ENCODE data around the gene POLR2B.

Gene POLR2B

DNA sequence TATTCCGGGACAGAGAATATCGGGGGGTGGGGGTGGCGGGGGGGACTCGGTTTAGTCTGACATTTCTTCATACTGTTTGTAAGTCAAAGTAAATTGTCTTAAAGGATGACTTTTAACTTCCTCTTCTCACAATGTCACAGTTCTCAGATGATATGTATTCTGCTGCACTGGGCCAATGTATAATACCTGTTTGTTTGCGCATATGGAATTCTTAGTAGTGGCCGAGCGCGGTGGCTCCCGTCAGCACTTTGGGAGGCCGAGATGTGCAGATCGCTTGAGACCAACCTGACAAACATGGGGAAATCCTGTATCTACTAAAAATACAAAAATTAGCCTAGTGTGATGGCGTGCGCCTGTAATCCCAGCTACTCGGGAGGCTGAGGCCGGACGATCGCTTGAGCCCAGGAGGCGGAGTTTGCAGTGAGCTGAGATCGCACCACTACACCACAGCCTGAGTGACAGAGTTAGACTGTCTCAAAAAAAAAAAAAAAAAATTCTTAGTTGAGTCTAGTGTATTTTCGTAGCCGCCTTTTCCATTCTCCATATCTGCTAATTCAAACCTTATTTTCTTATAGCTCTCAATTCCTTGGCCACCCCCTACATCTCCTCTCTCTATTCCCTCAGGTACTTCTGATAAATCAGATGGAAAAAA lies 851 bp downstream of the POLR2B start:
- 3% methylated on average over 13 of the region's 21 CpGs for WGBS
- Histone ChIP-seq H3K4me1 (ENCODE audit: control insufficient read depth, insufficient read depth, low read depth, low read length) (peaks cover 21% of the 10 kb centered on the region), H3K4ac (ENCODE audit: low read depth in 1 of 2, low read length in 2 of 2) (no peak overlapping the region), H3K79me1 (replicated peaks; ENCODE audit: low read length, poor library complexity, severe bottlenecking) (no peaks in the 10 kb centered on the region), H3K18ac (ENCODE audit: low read depth in 1 of 2, low read length in 2 of 2) (no peak overlapping the region), H2BK12ac (ENCODE audit: low read length in 2 of 2) (no peak overlapping the region), H2AK5ac (ENCODE audit: low read length, severe bottlenecking) (no peak overlapping the region), H4K8ac (ENCODE audit: low read length) (no peak overlapping the region), H3K9me3 (ENCODE audit: control insufficient read depth, low read length) (no peaks in the 10 kb centered on the region), H3K36me3 (ENCODE audit: control insufficient read depth in 1 of 2, insufficient read depth in 2 of 2, low read depth in 1 of 2, low read length in 2 of 2) (peaks cover 12 to 18% of the 10 kb centered on the region in 2 experiments), H3K4me3 (ENCODE audit: insufficient read depth in 1 of 2, low read depth in 1 of 2, low read length in 2 of 2) (peak overlapping the region; percentile 82 to 95), H3K14ac (ENCODE audit: low read length in 2 of 2) (no peak overlapping the region), H3K9ac (ENCODE audit: low read length) (peak overlapping the region; percentile 94), H3K27ac (ENCODE audit: low read length, poor library complexity, severe bottlenecking) (no peak overlapping the region), H2BK120ac (ENCODE audit: low read depth, low read length) (no peak overlapping the region), H3K27me3 (ENCODE audit: control insufficient read depth in 1 of 2, insufficient read depth in 1 of 2, low read length in 2 of 2) (no peaks in the 10 kb centered on the region), H2BK15ac (ENCODE audit: low read depth, poor library complexity, severe bottlenecking) (no peak overlapping the region), H3K4me2 (ENCODE audit: low read length, poor library complexity, severe bottlenecking) (peak overlapping the region; percentile 80), H2AFZ (ENCODE audit: low read depth, low read length) (no peak overlapping the region), H4K91ac (ENCODE audit: low read length) (no peak overlapping the region), H3K23ac (ENCODE audit: low read length in 2 of 2) (no peak overlapping the region), H2BK5ac (ENCODE audit: low read depth, low read length, poor library complexity, severe bottlenecking) (no peak overlapping the region)
- peak; percentile 76 for DNase-seq

DNA sequence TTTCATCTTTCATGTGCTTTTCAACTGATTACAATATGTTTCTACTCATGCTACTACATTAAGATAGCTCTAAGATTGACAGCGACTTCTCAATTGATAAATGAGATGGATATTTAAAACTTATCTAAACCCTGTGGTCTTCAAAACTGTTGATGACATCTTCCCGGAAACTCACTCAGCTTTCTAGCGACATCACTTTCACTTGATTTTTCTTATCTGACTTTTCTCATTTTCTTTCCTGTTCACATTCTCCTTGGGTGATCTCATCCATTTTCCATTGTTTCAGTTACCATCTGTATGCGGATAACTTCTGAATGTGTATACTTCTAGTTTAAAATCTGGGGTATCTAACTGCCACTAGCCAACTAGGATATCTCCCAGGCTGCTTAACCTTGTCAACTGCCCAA lies 3.1 kb downstream of the POLR2B start:
- Histone ChIP-seq H3K18ac (ENCODE audit: low read depth in 1 of 2, low read length in 2 of 2) (no peak overlapping the region), H3K14ac (ENCODE audit: low read length in 2 of 2) (no peak overlapping the region), H3K4me3 (ENCODE audit: insufficient read depth in 1 of 2, low read depth in 1 of 2, low read length in 2 of 2) (peak overlapping the region in 1 of 2 experiments; percentile 44), H3K9me3 (ENCODE audit: control insufficient read depth, low read length) (no peaks in the 10 kb centered on the region), H3K27ac (ENCODE audit: low read length, poor library complexity, severe bottlenecking) (peak overlapping the region; percentile 10), H2BK12ac (ENCODE audit: low read length in 2 of 2) (no peak overlapping the region), H3K27me3 (ENCODE audit: control insufficient read depth in 1 of 2, insufficient read depth in 1 of 2, low read length in 2 of 2) (no peaks in the 10 kb centered on the region), H2BK5ac (ENCODE audit: low read depth, low read length, poor library complexity, severe bottlenecking) (no peak overlapping the region), H3K4me1 (ENCODE audit: control insufficient read depth, insufficient read depth, low read depth, low read length) (peaks cover 12% of the 10 kb centered on the region), H3K79me1 (replicated peaks; ENCODE audit: low read length, poor library complexity, severe bottlenecking) (peaks cover 1% of the 10 kb centered on the region), H3K4ac (ENCODE audit: low read depth in 1 of 2, low read length in 2 of 2) (no peak overlapping the region), H3K9ac (ENCODE audit: low read length) (peak overlapping the region; percentile 64), H4K91ac (ENCODE audit: low read length) (no peak overlapping the region), H2AK5ac (ENCODE audit: low read length, severe bottlenecking) (no peak overlapping the region), H2AFZ (ENCODE audit: low read depth, low read length) (no peak overlapping the region), H2BK120ac (ENCODE audit: low read depth, low read length) (no peak overlapping the region), H2BK15ac (ENCODE audit: low read depth, poor library complexity, severe bottlenecking) (no peak overlapping the region), H3K4me2 (ENCODE audit: low read length, poor library complexity, severe bottlenecking) (no peak overlapping the region), H4K8ac (ENCODE audit: low read length) (no peak overlapping the region), H3K36me3 (ENCODE audit: control insufficient read depth in 1 of 2, insufficient read depth in 2 of 2, low read depth in 1 of 2, low read length in 2 of 2) (peaks cover 11 to 31% of the 10 kb centered on the region in 2 experiments), H3K23ac (ENCODE audit: low read length in 2 of 2) (no peak overlapping the region)
- peak; percentile 63 for DNase-seq
- WGBS: 54% methylated on average over 4 of the region's 4 CpGs

DNA sequence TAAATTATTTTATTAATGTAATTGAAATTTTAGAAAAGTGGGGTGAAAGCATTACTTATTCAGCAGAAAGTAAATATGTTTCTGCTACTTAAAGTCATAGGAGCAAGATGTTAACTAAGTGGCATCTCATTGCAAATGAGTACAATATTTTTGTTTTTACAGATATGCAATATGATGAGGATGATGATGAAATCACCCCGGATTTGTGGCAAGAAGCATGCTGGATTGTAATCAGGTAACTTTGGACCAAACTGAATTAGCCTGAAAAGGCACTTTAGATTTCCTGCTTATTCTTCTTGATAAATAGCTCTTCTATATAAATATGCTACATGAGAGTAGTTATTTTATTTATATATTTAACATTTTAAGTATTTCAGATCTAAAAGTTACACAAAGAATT lies 7.5 kb downstream of the POLR2B start:
- no peak overlapping the region for H3K4me3 ChIP-seq (ENCODE audit: insufficient read depth in 1 of 2, low read depth in 1 of 2, low read length in 2 of 2)
- H4K8ac ChIP-seq (ENCODE audit: low read length): no peak overlapping the region
- no peaks in the 10 kb centered on the region for H3K9me3 ChIP-seq (ENCODE audit: control insufficient read depth, low read length)
- H2BK15ac ChIP-seq (ENCODE audit: low read depth, poor library complexity, severe bottlenecking): no peak overlapping the region
- no peak overlapping the region for H3K14ac ChIP-seq (ENCODE audit: low read length in 2 of 2)
- H2BK12ac ChIP-seq (ENCODE audit: low read length in 2 of 2): no peak overlapping the region
- H2BK120ac ChIP-seq (ENCODE audit: low read depth, low read length): no peak overlapping the region
- peaks cover 27 to 70% of the 10 kb centered on the region in 2 experiments for H3K36me3 ChIP-seq (ENCODE audit: control insufficient read depth in 1 of 2, insufficient read depth in 2 of 2, low read depth in 1 of 2, low read length in 2 of 2)
- no peak overlapping the region for H3K4ac ChIP-seq (ENCODE audit: low read depth in 1 of 2, low read length in 2 of 2)
- H4K91ac ChIP-seq (ENCODE audit: low read length): no peak overlapping the region
- H3K9ac ChIP-seq (ENCODE audit: low read length): no peak overlapping the region
- no peak overlapping the region for H3K4me2 ChIP-seq (ENCODE audit: low read length, poor library complexity, severe bottlenecking)
- no peak overlapping the region for H3K23ac ChIP-seq (ENCODE audit: low read length in 2 of 2)
- peaks cover 5% of the 10 kb centered on the region for H3K4me1 ChIP-seq (ENCODE audit: control insufficient read depth, insufficient read depth, low read depth, low read length)
- H3K27ac ChIP-seq (ENCODE audit: low read length, poor library complexity, severe bottlenecking): no peak overlapping the region
- no peaks in the 10 kb centered on the region for H3K27me3 ChIP-seq (ENCODE audit: control insufficient read depth in 1 of 2, insufficient read depth in 1 of 2, low read length in 2 of 2)
- H2AK5ac ChIP-seq (ENCODE audit: low read length, severe bottlenecking): no peak overlapping the region
- no peak for DNase-seq
- peaks cover 14% of the 10 kb centered on the region for H3K79me1 ChIP-seq (replicated peaks; ENCODE audit: low read length, poor library complexity, severe bottlenecking)
- H3K18ac ChIP-seq (ENCODE audit: low read depth in 1 of 2, low read length in 2 of 2): no peak overlapping the region
- WGBS: 100% methylated on average over 1 of the region's 1 CpG
- no peak overlapping the region for H2BK5ac ChIP-seq (ENCODE audit: low read depth, low read length, poor library complexity, severe bottlenecking)
- H2AFZ ChIP-seq (ENCODE audit: low read depth, low read length): no peak overlapping the region

DNA sequence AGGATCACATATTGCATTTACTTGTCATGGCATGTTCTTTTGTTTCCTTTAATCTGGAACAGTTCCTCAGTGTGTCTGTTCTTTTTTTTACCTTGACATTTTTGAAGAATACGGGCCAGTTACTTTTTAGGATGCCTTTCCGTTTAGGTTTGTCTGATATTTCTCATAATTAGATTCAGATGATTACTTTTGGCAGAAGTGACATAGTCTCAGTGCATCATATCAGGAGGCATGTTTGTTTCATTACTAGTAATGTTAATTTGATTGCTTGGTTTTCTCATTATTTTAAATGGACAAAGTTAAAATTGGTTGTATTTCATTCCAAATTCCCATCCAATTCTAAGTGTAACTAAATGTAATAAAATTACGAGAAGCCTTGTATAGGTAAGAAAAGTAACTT lies 8.3 kb downstream of the POLR2B start:
- Histone ChIP-seq H3K4ac (ENCODE audit: low read depth in 1 of 2, low read length in 2 of 2) (no peak overlapping the region), H4K8ac (ENCODE audit: low read length) (no peak overlapping the region), H2BK15ac (ENCODE audit: low read depth, poor library complexity, severe bottlenecking) (no peak overlapping the region), H2BK12ac (ENCODE audit: low read length in 2 of 2) (no peak overlapping the region), H3K18ac (ENCODE audit: low read depth in 1 of 2, low read length in 2 of 2) (no peak overlapping the region), H2AFZ (ENCODE audit: low read depth, low read length) (no peak overlapping the region), H3K79me1 (replicated peaks; ENCODE audit: low read length, poor library complexity, severe bottlenecking) (peaks cover 14% of the 10 kb centered on the region), H3K23ac (ENCODE audit: low read length in 2 of 2) (no peak overlapping the region), H3K36me3 (ENCODE audit: control insufficient read depth in 1 of 2, insufficient read depth in 2 of 2, low read depth in 1 of 2, low read length in 2 of 2) (peaks cover 29 to 72% of the 10 kb centered on the region in 2 experiments), H3K4me2 (ENCODE audit: low read length, poor library complexity, severe bottlenecking) (no peak overlapping the region), H3K14ac (ENCODE audit: low read length in 2 of 2) (no peak overlapping the region), H3K27ac (ENCODE audit: low read length, poor library complexity, severe bottlenecking) (no peak overlapping the region), H4K91ac (ENCODE audit: low read length) (no peak overlapping the region), H3K4me3 (ENCODE audit: insufficient read depth in 1 of 2, low read depth in 1 of 2, low read length in 2 of 2) (no peak overlapping the region), H2AK5ac (ENCODE audit: low read length, severe bottlenecking) (no peak overlapping the region), H2BK120ac (ENCODE audit: low read depth, low read length) (no peak overlapping the region), H3K9ac (ENCODE audit: low read length) (peak overlapping the region; percentile 8), H2BK5ac (ENCODE audit: low read depth, low read length, poor library complexity, severe bottlenecking) (no peak overlapping the region), H3K9me3 (ENCODE audit: control insufficient read depth, low read length) (no peaks in the 10 kb centered on the region), H3K4me1 (ENCODE audit: control insufficient read depth, insufficient read depth, low read depth, low read length) (peaks cover 5% of the 10 kb centered on the region), H3K27me3 (ENCODE audit: control insufficient read depth in 1 of 2, insufficient read depth in 1 of 2, low read length in 2 of 2) (no peaks in the 10 kb centered on the region)
- 100% methylated on average over 2 of the region's 3 CpGs for WGBS
- DNase-seq: no peak
